ENCODE data around the gene F10. TPM values are rescaled to one million over a fixed set of nuclear protein-coding genes. Genes with fewer than 3 reads are reported as not detected.

Gene F10
- total and polyA plus RNA-seq, 2 experiments from 2014 or later, result 0.76 to 1.6 TPM

GRCh38 chr13:113124211-113124970, 1.8 kb downstream of the F10 start (continued):
- TF ChIP-seq REST (IDR thresholded peaks at IDR 0.05; ENCODE audit: unreplicated experiment), result no peak
- no peak for TF ChIP-seq CTCF (conservative IDR thresholded peaks at IDR 0.05; ENCODE audit: low read depth in 2 of 2)

- no peak overlapping the region for H3K27ac Mint-ChIP-seq
- H2AFZ ChIP-seq, result no peak overlapping the region
- H3K27ac ChIP-seq (ENCODE audit: low read depth), result no peak overlapping the region
- H4K20me1 ChIP-seq (replicated peaks; ENCODE audit: insufficient read depth), result no peaks in the 10 kb centered on the region
- H3K36me3 ChIP-seq (ENCODE audit: insufficient read depth), result no peaks in the 10 kb centered on the region
- no peaks in the 10 kb centered on the region for H3F3A ChIP-seq (replicated peaks; ENCODE audit: low read depth)
- no peaks in the 10 kb centered on the region for H3K9me3 Mint-ChIP-seq
- no peaks in the 10 kb centered on the region for H3K9me2 ChIP-seq (ENCODE audit: insufficient read depth)
- no peaks in the 10 kb centered on the region; the same call in 2 of the 3 replicates for H3K36me3 Mint-ChIP-seq (ENCODE audit: low read depth)
- no peak for TF ChIP-seq ETS1 (IDR thresholded peaks at IDR 0.05)
- TF ChIP-seq ZNF331 (CRISPR knock-in tag; IDR thresholded peaks at IDR 0.05; ENCODE audit: low read depth), result no peak
- TF ChIP-seq EZH2phosphoT487 (IDR thresholded peaks at IDR 0.05; ENCODE audit: unreplicated experiment), result no peak
- TF ChIP-seq CTCF (conservative IDR thresholded peaks at IDR 0.05; ENCODE audit: low read depth in 2 of 2), result no peak
- TF ChIP-seq EZH2 (IDR thresholded peaks at IDR 0.05; ENCODE audit: low read depth, unreplicated experiment), result no peak
- no peak for TF ChIP-seq NANOG (IDR thresholded peaks at IDR 0.05; ENCODE audit: borderline replicate concordance)
- no peak for TF ChIP-seq POLR2AphosphoS5 (IDR thresholded peaks at IDR 0.05; ENCODE audit: low read depth)
- ATAC-seq (no peak), DNase-seq (ENCODE audit: low spot score) (no peak)
- no peaks in the 10 kb centered on the region for H3K79me2 ChIP-seq (replicated peaks; ENCODE audit: insufficient read depth)
- H3K27me3 Mint-ChIP-seq (ENCODE audit: insufficient read depth, low read depth, poor library complexity), result peaks cover 17% of the 10 kb centered on the region
- no peak overlapping the region for H3K4me3 ChIP-seq
- peaks cover 17% of the 10 kb centered on the region for H3K4me1 Mint-ChIP-seq
- no peak overlapping the region for H3K4me2 ChIP-seq
- no peak overlapping the region for H3K4me3 Mint-ChIP-seq
- no peaks in the 10 kb centered on the region for H3K4me1 ChIP-seq (ENCODE audit: insufficient read depth)
- H3K27me3 ChIP-seq (ENCODE audit: insufficient read depth), result no peaks in the 10 kb centered on the region
These were observed 3.1 kb downstream of the F10 start for GRCh38 chr13:113125506-113126264.

Measured in GM23338 (cell line).